ENCODE measurements around the gene RALGAPA2. TPM values are rescaled to one million over a fixed set of nuclear protein-coding genes. Genes with fewer than 3 reads are reported as not detected.

The RALGAPA2 gene
- polyA plus RNA-seq, 1 of the 3 experiments (the other 2 are of a cell fraction), result 1.0 TPM

- TF ChIP-seq TAF1 (IDR thresholded peaks at IDR 0.05; ENCODE audit: borderline replicate concordance, low read depth, low read length) (no peak), FOXJ3 (CRISPR knock-in tag; IDR thresholded peaks at IDR 0.05) (no peak), POLR2AphosphoS5 (IDR thresholded peaks at IDR 0.05; ENCODE audit: low read depth, low read length) (no peak)
Observed at GRCh38 chr20:20405623-20406022, 306.8 kb downstream of the RALGAPA2 start (continued).

- ChIA-PET CTCF (interaction anchor here (1.2 kb wide), 1 partner anchor 156 kb away, joined by 4 read pairs; no protein-coding TSS in a partner anchor), POLR2A (no interaction called here)
- no peak overlapping the region for H3K9ac ChIP-seq
- TF ChIP-seq YY1 (IDR thresholded peaks at IDR 0.05; ENCODE audit: low read depth), result no peak
- no peak for TF ChIP-seq IRF3 (IDR thresholded peaks at IDR 0.05; ENCODE audit: low read depth, low read length)
- TF ChIP-seq MAX (IDR thresholded peaks at IDR 0.05; ENCODE audit: low read depth), result no peak
- no peak for TF ChIP-seq JUND (IDR thresholded peaks at IDR 0.05)
- no peak for TF ChIP-seq TAF1 (IDR thresholded peaks at IDR 0.05; ENCODE audit: borderline replicate concordance, low read depth, low read length)
- TF ChIP-seq NFIC (IDR thresholded peaks at IDR 0.05; ENCODE audit: borderline replicate concordance), result no peak
- TF ChIP-seq FOXJ3 (CRISPR knock-in tag; IDR thresholded peaks at IDR 0.05), result no peak
- no peak for TF ChIP-seq RXRA (IDR thresholded peaks at IDR 0.05; ENCODE audit: borderline replicate concordance, low read depth)
- TF ChIP-seq MXI1 (IDR thresholded peaks at IDR 0.05; ENCODE audit: low read depth, low read length), result no peak
- TF ChIP-seq REST (IDR thresholded peaks at IDR 0.05; ENCODE audit: low read depth, low read length), result no peak
- TF ChIP-seq POLR2AphosphoS5 (IDR thresholded peaks at IDR 0.05; ENCODE audit: low read depth, low read length), result no peak
- TF ChIP-seq EZH2phosphoT487 (IDR thresholded peaks at IDR 0.05; ENCODE audit: borderline replicate concordance, low read depth), result no peak
- no peak for TF ChIP-seq PBX3 (IDR thresholded peaks at IDR 0.05)
- TF ChIP-seq RAD21 (IDR thresholded peaks at IDR 0.05; ENCODE audit: low read length), result no peak
- no peak for TF ChIP-seq CHD2 (IDR thresholded peaks at IDR 0.05; ENCODE audit: low read length, partially characterized antibody)
- no peak for TF ChIP-seq USF1 (IDR thresholded peaks at IDR 0.05; ENCODE audit: borderline replicate concordance, low read depth)
- no peak for DNase-seq
- H3K79me2 ChIP-seq (ENCODE audit: insufficient read depth), result no peaks in the 10 kb centered on the region
- H3K9me3 ChIP-seq, result no peaks in the 10 kb centered on the region
- H3K4me3 ChIP-seq (ENCODE audit: low read depth in 2 of 2, low read length in 1 of 2), result no peak overlapping the region
- H3F3A ChIP-seq (replicated peaks; ENCODE audit: insufficient read depth), result no peaks in the 10 kb centered on the region
- no peaks in the 10 kb centered on the region for H4K20me1 ChIP-seq (ENCODE audit: insufficient read depth)
- peaks cover 0 to 10% of the 10 kb centered on the region in 2 experiments; a peak in 2 of 4 replicates for H3K4me1 ChIP-seq (ENCODE audit: control insufficient read depth in 1 of 2, insufficient read depth in 2 of 2, low read depth in 1 of 2, low read length in 1 of 2)
- no peaks in the 10 kb centered on the region for H3K36me3 ChIP-seq (replicated peaks in 1 of 2; ENCODE audit: control insufficient read depth in 1 of 2, insufficient read depth in 2 of 2, low read length in 1 of 2)
- H2AFZ ChIP-seq (ENCODE audit: low read depth), result no peak overlapping the region
- no peaks in the 10 kb centered on the region for H3K27me3 ChIP-seq (ENCODE audit: insufficient read depth)
- H3K9me2 ChIP-seq, result no peaks in the 10 kb centered on the region
- no peak overlapping the region for H3K27ac ChIP-seq (ENCODE audit: low read depth in 2 of 2, low read length in 1 of 2)
- no peak overlapping the region for H3K4me2 ChIP-seq
- WGBS (ENCODE audit: low lambda C conversion rate), result 75% methylated on average over 4 of the region's 5 CpGs
Observed at GRCh38 chr20:20404633-20405032, 307.8 kb downstream of the RALGAPA2 start.
